Measurements from ENCODE around the gene UBR2.

DNA sequence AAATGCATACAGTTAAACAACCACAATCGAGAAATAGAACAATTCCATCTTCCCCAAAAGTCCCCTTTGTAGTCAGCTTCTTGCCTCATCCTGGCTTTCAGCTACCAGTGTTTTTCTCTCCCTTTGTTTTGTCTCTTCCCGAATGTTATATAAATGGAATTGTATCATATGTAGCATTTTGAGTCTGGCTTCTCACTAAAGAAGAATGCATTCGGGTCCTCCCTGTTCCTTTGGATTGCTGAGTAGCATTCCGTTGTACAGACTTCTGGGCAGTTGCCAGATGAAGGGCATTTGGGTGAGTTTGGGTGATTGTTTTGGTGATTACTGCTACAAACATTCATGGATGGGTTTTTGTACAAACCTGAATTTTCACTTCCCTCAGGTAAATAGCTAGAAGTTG, 130.8 kb downstream of the UBR2 start:
- no peak for TF ChIP-seq CTCF (IDR thresholded peaks at IDR 0.05)
- no peak for TF ChIP-seq POLR2A (IDR thresholded peaks at IDR 0.05)

Data from adrenal gland (tissue), 5 donors.